Measurements from ENCODE around the gene ARHGAP35. TPM values are rescaled to one million over a fixed set of nuclear protein-coding genes. Genes with fewer than 3 reads are reported as not detected.
A peak's percentile ranks its signal among the peaks of the same experiment; 100 is the strongest.

The ARHGAP35 gene
- total and polyA plus RNA-seq, 2 experiments from 2014 or later, result 13.6 to 57.7 TPM

DNA sequence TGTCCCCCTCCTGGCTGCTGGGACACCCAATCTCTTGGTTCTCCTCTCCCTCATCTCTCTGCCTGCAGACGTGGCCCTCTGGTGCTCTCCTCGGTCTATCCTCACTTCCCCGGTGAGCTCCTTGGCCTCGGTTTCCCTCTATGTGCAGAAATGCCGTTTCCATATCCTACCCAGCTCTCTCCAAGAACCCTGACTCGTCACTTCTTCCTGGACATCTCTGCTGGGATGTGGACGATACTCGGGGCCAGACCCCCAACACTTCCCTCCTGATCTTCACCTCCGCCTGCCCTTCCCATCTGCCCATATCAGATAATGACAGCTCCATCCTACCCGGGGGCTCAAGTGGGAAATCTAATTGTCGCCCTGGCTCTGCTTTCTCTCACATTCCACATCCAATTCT is 18.0 kb upstream of the ARHGAP35 start:
- TF ChIP-seq EZH2phosphoT487 (IDR thresholded peaks at IDR 0.05; ENCODE audit: unreplicated experiment) (no peak), EZH2 (IDR thresholded peaks at IDR 0.05; ENCODE audit: low read depth, unreplicated experiment) (no peak), ZNF114 (CRISPR knock-in tag; IDR thresholded peaks at IDR 0.05) (no peak), JUNB (IDR thresholded peaks at IDR 0.05; ENCODE audit: unreplicated experiment) (no peak), NANOG (IDR thresholded peaks at IDR 0.05; ENCODE audit: borderline replicate concordance) (no peak), ZNF331 (CRISPR knock-in tag; IDR thresholded peaks at IDR 0.05; ENCODE audit: low read depth) (no peak), POLR2AphosphoS5 (IDR thresholded peaks at IDR 0.05; ENCODE audit: low read depth) (no peak), STAT1 (IDR thresholded peaks at IDR 0.05; ENCODE audit: unreplicated experiment) (no peak), CREB1 (CRISPR knock-in tag; IDR thresholded peaks at IDR 0.05; ENCODE audit: low read depth) (no peak)
- TF ChIP-seq, protein P1, sequence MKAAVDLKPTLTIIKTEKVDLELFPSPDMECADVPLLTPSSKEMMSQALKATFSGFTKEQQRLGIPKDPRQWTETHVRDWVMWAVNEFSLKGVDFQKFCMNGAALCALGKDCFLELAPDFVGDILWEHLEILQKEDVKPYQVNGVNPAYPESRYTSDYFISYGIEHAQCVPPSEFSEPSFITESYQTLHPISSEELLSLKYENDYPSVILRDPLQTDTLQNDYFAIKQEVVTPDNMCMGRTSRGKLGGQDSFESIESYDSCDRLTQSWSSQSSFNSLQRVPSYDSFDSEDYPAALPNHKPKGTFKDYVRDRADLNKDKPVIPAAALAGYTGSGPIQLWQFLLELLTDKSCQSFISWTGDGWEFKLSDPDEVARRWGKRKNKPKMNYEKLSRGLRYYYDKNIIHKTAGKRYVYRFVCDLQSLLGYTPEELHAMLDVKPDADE (IDR thresholded peaks at IDR 0.05), result no peak
- TF ChIP-seq, protein P2, sequence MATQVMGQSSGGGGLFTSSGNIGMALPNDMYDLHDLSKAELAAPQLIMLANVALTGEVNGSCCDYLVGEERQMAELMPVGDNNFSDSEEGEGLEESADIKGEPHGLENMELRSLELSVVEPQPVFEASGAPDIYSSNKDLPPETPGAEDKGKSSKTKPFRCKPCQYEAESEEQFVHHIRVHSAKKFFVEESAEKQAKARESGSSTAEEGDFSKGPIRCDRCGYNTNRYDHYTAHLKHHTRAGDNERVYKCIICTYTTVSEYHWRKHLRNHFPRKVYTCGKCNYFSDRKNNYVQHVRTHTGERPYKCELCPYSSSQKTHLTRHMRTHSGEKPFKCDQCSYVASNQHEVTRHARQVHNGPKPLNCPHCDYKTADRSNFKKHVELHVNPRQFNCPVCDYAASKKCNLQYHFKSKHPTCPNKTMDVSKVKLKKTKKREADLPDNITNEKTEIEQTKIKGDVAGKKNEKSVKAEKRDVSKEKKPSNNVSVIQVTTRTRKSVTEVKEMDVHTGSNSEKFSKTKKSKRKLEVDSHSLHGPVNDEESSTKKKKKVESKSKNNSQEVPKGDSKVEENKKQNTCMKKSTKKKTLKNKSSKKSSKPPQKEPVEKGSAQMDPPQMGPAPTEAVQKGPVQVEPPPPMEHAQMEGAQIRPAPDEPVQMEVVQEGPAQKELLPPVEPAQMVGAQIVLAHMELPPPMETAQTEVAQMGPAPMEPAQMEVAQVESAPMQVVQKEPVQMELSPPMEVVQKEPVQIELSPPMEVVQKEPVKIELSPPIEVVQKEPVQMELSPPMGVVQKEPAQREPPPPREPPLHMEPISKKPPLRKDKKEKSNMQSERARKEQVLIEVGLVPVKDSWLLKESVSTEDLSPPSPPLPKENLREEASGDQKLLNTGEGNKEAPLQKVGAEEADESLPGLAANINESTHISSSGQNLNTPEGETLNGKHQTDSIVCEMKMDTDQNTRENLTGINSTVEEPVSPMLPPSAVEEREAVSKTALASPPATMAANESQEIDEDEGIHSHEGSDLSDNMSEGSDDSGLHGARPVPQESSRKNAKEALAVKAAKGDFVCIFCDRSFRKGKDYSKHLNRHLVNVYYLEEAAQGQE (IDR thresholded peaks at IDR 0.05; ENCODE audit: unreplicated experiment), result no peak
- TF ChIP-seq, protein P3, sequence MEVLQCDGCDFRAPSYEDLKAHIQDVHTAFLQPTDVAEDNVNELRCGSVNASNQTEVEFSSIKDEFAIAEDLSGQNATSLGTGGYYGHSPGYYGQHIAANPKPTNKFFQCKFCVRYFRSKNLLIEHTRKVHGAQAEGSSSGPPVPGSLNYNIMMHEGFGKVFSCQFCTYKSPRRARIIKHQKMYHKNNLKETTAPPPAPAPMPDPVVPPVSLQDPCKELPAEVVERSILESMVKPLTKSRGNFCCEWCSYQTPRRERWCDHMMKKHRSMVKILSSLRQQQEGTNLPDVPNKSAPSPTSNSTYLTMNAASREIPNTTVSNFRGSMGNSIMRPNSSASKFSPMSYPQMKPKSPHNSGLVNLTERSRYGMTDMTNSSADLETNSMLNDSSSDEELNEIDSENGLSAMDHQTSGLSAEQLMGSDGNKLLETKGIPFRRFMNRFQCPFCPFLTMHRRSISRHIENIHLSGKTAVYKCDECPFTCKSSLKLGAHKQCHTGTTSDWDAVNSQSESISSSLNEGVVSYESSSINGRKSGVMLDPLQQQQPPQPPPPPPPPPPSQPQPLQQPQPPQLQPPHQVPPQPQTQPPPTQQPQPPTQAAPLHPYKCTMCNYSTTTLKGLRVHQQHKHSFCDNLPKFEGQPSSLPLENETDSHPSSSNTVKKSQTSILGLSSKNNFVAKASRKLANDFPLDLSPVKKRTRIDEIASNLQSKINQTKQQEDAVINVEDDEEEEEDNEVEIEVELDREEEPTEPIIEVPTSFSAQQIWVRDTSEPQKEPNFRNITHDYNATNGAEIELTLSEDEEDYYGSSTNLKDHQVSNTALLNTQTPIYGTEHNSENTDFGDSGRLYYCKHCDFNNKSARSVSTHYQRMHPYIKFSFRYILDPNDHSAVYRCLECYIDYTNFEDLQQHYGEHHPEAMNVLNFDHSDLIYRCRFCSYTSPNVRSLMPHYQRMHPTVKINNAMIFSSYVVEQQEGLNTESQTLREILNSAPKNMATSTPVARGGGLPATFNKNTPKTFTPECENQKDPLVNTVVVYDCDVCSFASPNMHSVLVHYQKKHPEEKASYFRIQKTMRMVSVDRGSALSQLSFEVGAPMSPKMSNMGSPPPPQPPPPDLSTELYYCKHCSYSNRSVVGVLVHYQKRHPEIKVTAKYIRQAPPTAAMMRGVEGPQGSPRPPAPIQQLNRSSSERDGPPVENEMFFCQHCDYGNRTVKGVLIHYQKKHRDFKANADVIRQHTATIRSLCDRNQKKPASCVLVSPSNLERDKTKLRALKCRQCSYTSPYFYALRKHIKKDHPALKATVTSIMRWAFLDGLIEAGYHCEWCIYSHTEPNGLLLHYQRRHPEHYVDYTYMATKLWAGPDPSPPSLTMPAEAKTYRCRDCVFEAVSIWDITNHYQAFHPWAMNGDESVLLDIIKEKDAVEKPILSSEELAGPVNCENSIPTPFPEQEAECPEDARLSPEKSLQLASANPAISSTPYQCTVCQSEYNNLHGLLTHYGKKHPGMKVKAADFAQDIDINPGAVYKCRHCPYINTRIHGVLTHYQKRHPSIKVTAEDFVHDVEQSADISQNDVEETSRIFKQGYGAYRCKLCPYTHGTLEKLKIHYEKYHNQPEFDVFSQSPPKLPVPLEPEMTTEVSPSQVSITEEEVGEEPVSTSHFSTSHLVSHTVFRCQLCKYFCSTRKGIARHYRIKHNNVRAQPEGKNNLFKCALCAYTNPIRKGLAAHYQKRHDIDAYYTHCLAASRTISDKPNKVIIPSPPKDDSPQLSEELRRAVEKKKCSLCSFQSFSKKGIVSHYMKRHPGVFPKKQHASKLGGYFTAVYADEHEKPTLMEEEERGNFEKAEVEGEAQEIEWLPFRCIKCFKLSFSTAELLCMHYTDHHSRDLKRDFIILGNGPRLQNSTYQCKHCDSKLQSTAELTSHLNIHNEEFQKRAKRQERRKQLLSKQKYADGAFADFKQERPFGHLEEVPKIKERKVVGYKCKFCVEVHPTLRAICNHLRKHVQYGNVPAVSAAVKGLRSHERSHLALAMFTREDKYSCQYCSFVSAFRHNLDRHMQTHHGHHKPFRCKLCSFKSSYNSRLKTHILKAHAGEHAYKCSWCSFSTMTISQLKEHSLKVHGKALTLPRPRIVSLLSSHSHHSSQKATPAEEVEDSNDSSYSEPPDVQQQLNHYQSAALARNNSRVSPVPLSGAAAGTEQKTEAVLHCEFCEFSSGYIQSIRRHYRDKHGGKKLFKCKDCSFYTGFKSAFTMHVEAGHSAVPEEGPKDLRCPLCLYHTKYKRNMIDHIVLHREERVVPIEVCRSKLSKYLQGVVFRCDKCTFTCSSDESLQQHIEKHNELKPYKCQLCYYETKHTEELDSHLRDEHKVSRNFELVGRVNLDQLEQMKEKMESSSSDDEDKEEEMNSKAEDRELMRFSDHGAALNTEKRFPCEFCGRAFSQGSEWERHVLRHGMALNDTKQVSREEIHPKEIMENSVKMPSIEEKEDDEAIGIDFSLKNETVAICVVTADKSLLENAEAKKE (CRISPR knock-in tag; IDR thresholded peaks at IDR 0.05), result no peak
- TF ChIP-seq, protein P4, sequence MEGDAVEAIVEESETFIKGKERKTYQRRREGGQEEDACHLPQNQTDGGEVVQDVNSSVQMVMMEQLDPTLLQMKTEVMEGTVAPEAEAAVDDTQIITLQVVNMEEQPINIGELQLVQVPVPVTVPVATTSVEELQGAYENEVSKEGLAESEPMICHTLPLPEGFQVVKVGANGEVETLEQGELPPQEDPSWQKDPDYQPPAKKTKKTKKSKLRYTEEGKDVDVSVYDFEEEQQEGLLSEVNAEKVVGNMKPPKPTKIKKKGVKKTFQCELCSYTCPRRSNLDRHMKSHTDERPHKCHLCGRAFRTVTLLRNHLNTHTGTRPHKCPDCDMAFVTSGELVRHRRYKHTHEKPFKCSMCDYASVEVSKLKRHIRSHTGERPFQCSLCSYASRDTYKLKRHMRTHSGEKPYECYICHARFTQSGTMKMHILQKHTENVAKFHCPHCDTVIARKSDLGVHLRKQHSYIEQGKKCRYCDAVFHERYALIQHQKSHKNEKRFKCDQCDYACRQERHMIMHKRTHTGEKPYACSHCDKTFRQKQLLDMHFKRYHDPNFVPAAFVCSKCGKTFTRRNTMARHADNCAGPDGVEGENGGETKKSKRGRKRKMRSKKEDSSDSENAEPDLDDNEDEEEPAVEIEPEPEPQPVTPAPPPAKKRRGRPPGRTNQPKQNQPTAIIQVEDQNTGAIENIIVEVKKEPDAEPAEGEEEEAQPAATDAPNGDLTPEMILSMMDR (conservative IDR thresholded peaks at IDR 0.05; ENCODE audit: low read depth in 2 of 2), result no peak
- H3K27me3 ChIP-seq (ENCODE audit: insufficient read depth), result no peaks in the 10 kb centered on the region
- Mint-ChIP-seq H3K27ac (no peak overlapping the region), H3K4me1 (peaks cover 2% of the 10 kb centered on the region; the same call in 1 of the 3 replicates), H3K9me3 (no peaks in the 10 kb centered on the region), H3K36me3 (ENCODE audit: low read depth) (peaks cover 52% of the 10 kb centered on the region), H3K4me3 (peak overlapping the region; percentile 16; the same call in 1 of the 3 replicates), H3K27me3 (ENCODE audit: insufficient read depth, low read depth, poor library complexity) (peaks cover 9% of the 10 kb centered on the region)
- peaks cover 10% of the 10 kb centered on the region; the same call in 1 of the 2 replicates for H3F3A ChIP-seq (replicated peaks; ENCODE audit: low read depth)
- H2AFZ ChIP-seq, result no peak overlapping the region
- no peaks in the 10 kb centered on the region for H3K4me1 ChIP-seq (ENCODE audit: insufficient read depth)
- H3K9me2 ChIP-seq (ENCODE audit: insufficient read depth), result no peaks in the 10 kb centered on the region
- no peak for DNase-seq (ENCODE audit: low spot score)
- H3K4me3 ChIP-seq, result no peak overlapping the region
- H3K4me2 ChIP-seq, result no peak overlapping the region
- H3K36me3 ChIP-seq (ENCODE audit: insufficient read depth), result peaks cover 9% of the 10 kb centered on the region
- ATAC-seq, result no peak
- H3K79me2 ChIP-seq (replicated peaks; ENCODE audit: insufficient read depth), result peaks cover 16% of the 10 kb centered on the region
- H3K27ac ChIP-seq (ENCODE audit: low read depth), result no peak overlapping the region
- peaks cover 10% of the 10 kb centered on the region for H4K20me1 ChIP-seq (replicated peaks; ENCODE audit: insufficient read depth)
